GM19467 (cell line): ENCODE measurements around the gene UNCX.

ENCODE experiments used
- ATAC-seq: cut with Tn5 transposase; IDR thresholded peaks from one replicate; pipeline ENCODE4 v1.9.1; 2021; ENCODE audit warnings: mild to moderate bottlenecking, moderate library complexity; ENCODE audit not compliant: unreplicated experiment

The UNCX gene

GRCh38 chr7:1231214-1232102 lies 1.2 kb upstream of the UNCX start:
- ATAC-seq, result no peak

- no peak for ATAC-seq
These were observed 587 bp upstream of the UNCX start for GRCh38 chr7:1232103-1232466.

GRCh38 chr7:1233333-1234048 lies 819 bp downstream of the UNCX start:
- no peak for ATAC-seq

GRCh38 chr7:1234049-1234880 lies 1.6 kb downstream of the UNCX start:
- no peak for ATAC-seq

GRCh38 chr7:1234881-1235500 lies 2.3 kb downstream of the UNCX start:
- no peak for ATAC-seq

GRCh38 chr7:1235501-1236131 lies 2.9 kb downstream of the UNCX start:
- no peak for ATAC-seq

GRCh38 chr7:1236132-1236661 lies 3.5 kb downstream of the UNCX start:
- ATAC-seq, result no peak

GRCh38 chr7:1236831-1237701 lies 4.4 kb downstream of the UNCX start:
- ATAC-seq, result no peak

- no peak for ATAC-seq
These were observed 5.1 kb downstream of the UNCX start for GRCh38 chr7:1237704-1238255.

GRCh38 chr7:1238450-1238882 lies 5.8 kb downstream of the UNCX start:
- ATAC-seq, result no peak

GRCh38 chr7:1238931-1239802 lies 6.5 kb downstream of the UNCX start:
- ATAC-seq, result no peak

GRCh38 chr7:1239803-1240516 lies 7.3 kb downstream of the UNCX start:
- ATAC-seq, result no peak

GRCh38 chr7:1240517-1241257 lies 8.0 kb downstream of the UNCX start:
- no peak for ATAC-seq

- ATAC-seq, result no peak
These were observed 8.6 kb downstream of the UNCX start for GRCh38 chr7:1241258-1241602.

- no peak for ATAC-seq
These were observed 9.1 kb downstream of the UNCX start for GRCh38 chr7:1241603-1242255.

GRCh38 chr7:1242256-1242605 lies 9.6 kb downstream of the UNCX start:
- ATAC-seq, result no peak
